ENCODE measurements around the gene HTR4. TPM values are rescaled to one million over a fixed set of nuclear protein-coding genes. Genes with fewer than 3 reads are reported as not detected.

The HTR4 gene
- polyA plus RNA-seq, 2 of the 4 experiments (the other 2 are of a cell fraction) = not detected

DNA sequence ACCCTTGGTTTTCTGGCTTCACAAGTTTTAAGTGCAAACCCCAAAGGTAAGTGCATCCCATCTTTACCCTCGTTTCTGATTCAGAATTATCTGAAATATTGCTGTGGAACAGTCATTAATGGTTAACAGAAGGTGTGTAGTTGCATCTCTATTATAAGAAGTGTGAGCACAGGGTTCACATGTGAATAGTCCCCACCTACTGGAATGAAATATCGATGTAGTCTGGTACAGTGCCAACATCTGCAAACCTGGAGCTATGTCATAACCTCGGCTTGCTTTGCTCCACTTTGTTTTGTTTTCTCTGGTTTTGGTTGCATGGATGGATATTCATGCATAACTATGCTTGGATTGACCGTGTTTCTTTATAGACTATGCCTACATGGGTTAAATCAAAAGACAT, 12.6 kb downstream of the HTR4 start (continued):
- TF ChIP-seq RAD21 (conservative IDR thresholded peaks at IDR 0.05 in 1 of 2, IDR thresholded peaks at IDR 0.05 in 1 of 2) = no peak
- TF ChIP-seq, protein P1, sequence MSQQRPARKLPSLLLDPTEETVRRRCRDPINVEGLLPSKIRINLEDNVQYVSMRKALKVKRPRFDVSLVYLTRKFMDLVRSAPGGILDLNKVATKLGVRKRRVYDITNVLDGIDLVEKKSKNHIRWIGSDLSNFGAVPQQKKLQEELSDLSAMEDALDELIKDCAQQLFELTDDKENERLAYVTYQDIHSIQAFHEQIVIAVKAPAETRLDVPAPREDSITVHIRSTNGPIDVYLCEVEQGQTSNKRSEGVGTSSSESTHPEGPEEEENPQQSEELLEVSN (IDR thresholded peaks at IDR 0.05; ENCODE audit: borderline replicate concordance, low read depth) = no peak

DNA sequence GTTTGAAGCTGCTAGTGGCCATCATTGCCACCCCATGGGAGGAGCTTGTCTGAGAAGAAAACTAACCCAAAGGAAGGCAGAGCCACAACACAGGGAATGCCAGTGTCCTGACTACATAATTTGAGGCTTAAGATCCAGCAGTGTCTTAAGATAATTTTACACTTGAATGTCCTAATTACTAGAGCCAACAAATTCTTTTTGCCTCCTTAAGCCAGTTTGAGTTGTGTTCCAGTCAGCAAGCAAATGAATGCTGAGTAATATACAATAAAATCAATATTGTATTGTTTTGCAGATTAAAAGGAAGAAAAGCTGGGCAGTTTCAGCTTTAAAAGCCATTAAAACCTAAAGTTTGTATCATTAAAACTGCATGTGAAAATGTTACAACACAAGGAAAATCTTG, 13.9 kb downstream of the HTR4 start:
- no peak for DNase-seq (ENCODE audit: low read depth in 1 of 2, low spot score in 1 of 2)
- Histone ChIP-seq H3K27ac (no peak overlapping the region), H3K4me3 (no peak overlapping the region), H3K4me1 (no peaks in the 10 kb centered on the region), H3K4me2 (no peak overlapping the region), H3K9me3 (no peaks in the 10 kb centered on the region)
- no peak for ATAC-seq
- no peak for FAIRE-seq
- CTCF ChIA-PET = no interaction called here
- POLR2A ChIA-PET = no interaction called here
- no peak for TF ChIP-seq POLR2AphosphoS2 (conservative IDR thresholded peaks at IDR 0.05; ENCODE audit: low read length)
- TF ChIP-seq RCOR1 (IDR thresholded peaks at IDR 0.05; ENCODE audit: low read depth, low read length) = no peak
- TF ChIP-seq, protein P2, sequence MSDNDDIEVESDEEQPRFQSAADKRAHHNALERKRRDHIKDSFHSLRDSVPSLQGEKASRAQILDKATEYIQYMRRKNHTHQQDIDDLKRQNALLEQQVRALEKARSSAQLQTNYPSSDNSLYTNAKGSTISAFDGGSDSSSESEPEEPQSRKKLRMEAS (IDR thresholded peaks at IDR 0.05) = no peak
- TF ChIP-seq FOSB (CRISPR knock-in tag; IDR thresholded peaks at IDR 0.05) = no peak
- no peak for TF ChIP-seq TP53 (CRISPR knock-in tag; IDR thresholded peaks at IDR 0.05)
- no peak for TF ChIP-seq CBX8 (IDR thresholded peaks at IDR 0.05)

DNA sequence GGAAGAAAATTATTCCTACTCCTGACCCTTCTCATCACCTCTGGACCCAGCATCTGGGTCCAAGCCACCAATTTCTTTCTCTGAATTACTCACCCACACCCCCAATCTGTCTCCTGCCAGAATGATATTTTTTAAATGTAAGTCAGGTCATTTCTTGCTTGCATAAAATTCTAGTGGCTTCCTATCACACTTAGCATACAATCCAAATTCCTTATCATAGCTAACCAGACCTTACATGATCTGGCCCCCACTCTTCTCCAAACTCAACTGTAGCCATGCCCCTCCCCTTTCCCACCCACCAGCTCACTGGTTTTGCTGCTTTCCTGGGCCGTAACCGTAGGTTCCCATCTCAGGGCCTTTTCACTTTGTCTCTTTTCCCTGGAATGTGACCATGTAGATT, 15.2 kb downstream of the HTR4 start:
- ATAC-seq (no peak), DNase-seq (ENCODE audit: low read depth in 1 of 2, low spot score in 1 of 2) (no peak), FAIRE-seq (no peak)
- TF ChIP-seq EP300 (IDR thresholded peaks at IDR 0.05) (no peak), MAZ (IDR thresholded peaks at IDR 0.05; ENCODE audit: borderline replicate concordance, low read depth, low read length) (no peak), HOXB13 (CRISPR knock-in tag; IDR thresholded peaks at IDR 0.05; ENCODE audit: low read depth) (no peak), FOSB (CRISPR knock-in tag; IDR thresholded peaks at IDR 0.05) (no peak), CEBPB (IDR thresholded peaks at IDR 0.05) (no peak), MAFK (IDR thresholded peaks at IDR 0.05; ENCODE audit: partially characterized antibody) (no peak), TP53 (CRISPR knock-in tag; IDR thresholded peaks at IDR 0.05) (no peak), GATA3 (IDR thresholded peaks at IDR 0.05; ENCODE audit: borderline replicate concordance) (no peak), HOXB5 (CRISPR knock-in tag; IDR thresholded peaks at IDR 0.05) (no peak), FOXS1 (CRISPR knock-in tag; IDR thresholded peaks at IDR 0.05) (no peak), NFE2L2 (conservative IDR thresholded peaks at IDR 0.05; ENCODE audit: low read length) (no peak), CBX2 (IDR thresholded peaks at IDR 0.05; ENCODE audit: borderline replicate concordance, low read depth) (no peak), RAD21 (conservative IDR thresholded peaks at IDR 0.05 in 1 of 2, IDR thresholded peaks at IDR 0.05 in 1 of 2) (no peak)
- TF ChIP-seq, protein P3, sequence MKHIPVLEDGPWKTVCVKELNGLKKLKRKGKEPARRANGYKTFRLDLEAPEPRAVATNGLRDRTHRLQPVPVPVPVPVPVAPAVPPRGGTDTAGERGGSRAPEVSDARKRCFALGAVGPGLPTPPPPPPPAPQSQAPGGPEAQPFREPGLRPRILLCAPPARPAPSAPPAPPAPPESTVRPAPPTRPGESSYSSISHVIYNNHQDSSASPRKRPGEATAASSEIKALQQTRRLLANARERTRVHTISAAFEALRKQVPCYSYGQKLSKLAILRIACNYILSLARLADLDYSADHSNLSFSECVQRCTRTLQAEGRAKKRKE (CRISPR knock-in tag; IDR thresholded peaks at IDR 0.05; ENCODE audit: low read depth) = no peak
- no peak overlapping the region for H3K4me3 ChIP-seq
- ChIA-PET CTCF (no interaction called here), POLR2A (no interaction called here)
- no peak overlapping the region for H3K4me2 ChIP-seq
- no peak overlapping the region for H3K27ac ChIP-seq
- 8% methylated on average over 2 of the region's 2 CpGs for WGBS (ENCODE audit: missing lambda C conversion rate)
- no peaks in the 10 kb centered on the region for H3K9me3 ChIP-seq
- H3K4me1 ChIP-seq = no peaks in the 10 kb centered on the region

DNA sequence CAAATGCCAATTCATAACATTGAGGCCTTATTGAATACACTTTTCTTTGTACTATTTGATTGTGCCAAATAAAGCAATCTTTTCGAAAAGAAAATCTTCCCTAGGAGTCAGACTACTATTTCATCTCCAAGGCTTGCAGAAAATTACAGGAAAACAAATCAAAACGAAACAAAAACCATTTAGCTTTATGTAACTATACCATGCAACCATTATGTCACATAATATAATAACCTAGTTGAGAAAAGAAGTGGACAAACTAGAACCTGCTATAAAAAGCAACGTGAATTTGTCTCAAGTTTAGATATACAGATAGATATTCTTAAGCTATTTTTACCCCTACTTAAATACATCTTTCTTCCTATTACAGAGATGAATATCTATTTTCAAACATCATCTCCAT, 18.0 kb downstream of the HTR4 start:
- Histone ChIP-seq H3K9me3 (no peaks in the 10 kb centered on the region), H3K27ac (no peak overlapping the region), H3K4me3 (no peak overlapping the region), H3K4me1 (no peaks in the 10 kb centered on the region), H3K4me2 (no peak overlapping the region)
- TF ChIP-seq TFCP2L1 (CRISPR knock-in tag; IDR thresholded peaks at IDR 0.05) (no peak), ZC3H11A (IDR thresholded peaks at IDR 0.05) (no peak), NFE2L2 (conservative IDR thresholded peaks at IDR 0.05; ENCODE audit: low read length) (no peak), JUN (IDR thresholded peaks at IDR 0.05) (no peak), EHF (CRISPR knock-in tag; IDR thresholded peaks at IDR 0.05) (no peak), ZNF302 (CRISPR knock-in tag; IDR thresholded peaks at IDR 0.05) (no peak), JUNB (IDR thresholded peaks at IDR 0.05) (no peak), NPAS2 (CRISPR knock-in tag; IDR thresholded peaks at IDR 0.05; ENCODE audit: borderline replicate concordance) (no peak)
- DNase-seq (ENCODE audit: low read depth in 1 of 2, low spot score in 1 of 2) (no peak), ATAC-seq (no peak), FAIRE-seq (no peak)
- POLR2A ChIA-PET = no interaction called here
- CTCF ChIA-PET = no interaction called here
- 0% methylated on average over 3 of the region's 3 CpGs for WGBS (ENCODE audit: missing lambda C conversion rate)
